IPS-20b (cell line): ENCODE results near the gene SCP2D1.

Experiments
- H3K27ac ChIP-seq: one replicate; pipeline ENCODE4 v1.5.1; 2013; ENCODE audit warnings: low read length
- H3K27me3 ChIP-seq: 2 replicates; pipeline ENCODE4 v1.6.1; 2013; ENCODE audit warnings: mild to moderate bottlenecking, low read length, inconsistent platforms; ENCODE audit not compliant: insufficient read depth
- H3K36me3 ChIP-seq: 2 replicates; pipeline ENCODE4 v1.6.1; 2013; ENCODE audit warnings: low read depth, mild to moderate bottlenecking, inconsistent platforms, low read length, moderate library complexity; ENCODE audit not compliant: insufficient read depth
- H3K4me1 ChIP-seq: 2 replicates; pipeline ENCODE4 v1.6.1; 2013; ENCODE audit warnings: mild to moderate bottlenecking, control low read depth, inconsistent platforms, low read length, moderate library complexity; ENCODE audit not compliant: insufficient read depth
- H3K4me3 ChIP-seq: 2 replicates; pipeline ENCODE4 v1.5.1; 2013; ENCODE audit warnings: mild to moderate bottlenecking, low read length, inconsistent platforms
- H3K9ac ChIP-seq: 2 replicates; pipeline ENCODE4 v1.6.1; 2013; ENCODE audit warnings: low read depth, mild to moderate bottlenecking, inconsistent platforms, low read length, moderate library complexity
- H3K9me3 ChIP-seq: 2 replicates; pipeline ENCODE4 v1.6.1; 2013; ENCODE audit warnings: mild to moderate bottlenecking, low read depth, low read length, inconsistent platforms; ENCODE audit not compliant: insufficient read depth

Gene SCP2D1

DNA sequence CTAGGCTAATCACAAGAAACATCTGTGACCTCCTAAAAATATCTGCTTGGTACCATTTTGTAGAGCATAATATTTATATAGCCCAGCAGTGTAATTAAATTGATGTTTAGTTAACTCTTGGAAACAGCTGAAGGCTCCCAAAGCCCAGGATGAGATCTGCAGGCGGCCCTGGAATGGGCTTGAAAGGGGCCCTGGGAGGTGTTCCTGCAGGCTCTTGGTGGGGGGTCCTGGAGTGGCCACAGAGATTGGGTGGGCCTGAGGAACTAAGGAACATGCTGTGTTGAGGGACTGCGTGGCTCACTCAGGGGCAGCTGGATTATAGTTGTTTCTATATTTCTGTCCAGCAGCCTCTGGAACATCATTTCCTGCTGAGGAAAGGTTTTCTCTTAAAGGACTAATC lies 9.2 kb downstream of the SCP2D1 start:
- Histone ChIP-seq H3K9ac (no peak overlapping the region), H3K9me3 (no peaks in the 10 kb centered on the region), H3K27ac (no peak overlapping the region), H3K4me1 (no peaks in the 10 kb centered on the region), H3K4me3 (no peak overlapping the region), H3K36me3 (no peaks in the 10 kb centered on the region), H3K27me3 (no peaks in the 10 kb centered on the region)

- no peak overlapping the region for H3K27ac ChIP-seq
- H3K27me3 ChIP-seq, result peaks cover 4% of the 10 kb centered on the region; the same call in 1 of the 2 replicates
- no peak overlapping the region for H3K9ac ChIP-seq
- no peak overlapping the region for H3K4me3 ChIP-seq
- H3K36me3 ChIP-seq, result no peaks in the 10 kb centered on the region
- H3K4me1 ChIP-seq, result peaks cover 7% of the 10 kb centered on the region; the same call in 1 of the 2 replicates
- H3K9me3 ChIP-seq, result no peaks in the 10 kb centered on the region
These were observed 18.4 kb downstream of the SCP2D1 start for GRCh38 chr20:18831830-18832499.

DNA sequence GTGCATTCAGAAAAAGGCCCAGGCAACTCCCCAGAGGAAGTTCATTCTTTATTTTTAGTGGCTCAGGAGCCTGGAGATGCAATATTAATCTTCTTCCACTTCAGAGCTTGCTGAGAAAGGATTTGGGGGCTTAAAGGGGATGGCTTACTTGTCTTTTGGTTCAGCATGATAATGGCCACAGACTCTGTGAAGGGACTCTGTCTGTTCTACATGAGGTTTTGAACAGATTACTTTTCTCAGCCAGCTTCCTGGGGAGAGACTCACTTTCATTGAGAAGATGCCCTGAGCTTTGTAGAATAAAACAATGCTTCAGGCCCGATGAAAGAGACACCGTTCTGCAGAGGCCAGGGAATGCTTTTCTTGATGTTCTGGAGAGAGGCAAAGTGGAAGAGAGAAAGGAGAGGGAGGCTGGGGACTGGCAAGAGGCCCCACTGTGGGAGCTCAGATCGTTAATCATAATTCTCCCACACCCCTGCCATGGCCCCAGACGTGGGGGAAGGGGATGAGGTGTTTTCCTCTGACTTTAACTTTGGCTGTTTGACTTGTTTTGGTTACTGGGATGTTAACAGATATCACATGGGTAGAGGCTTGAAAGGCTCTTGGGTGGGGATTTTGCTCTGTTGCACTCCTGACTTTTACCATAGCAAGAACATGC lies 19.1 kb downstream of the SCP2D1 start:
- Histone ChIP-seq H3K27me3 (peaks cover 4% of the 10 kb centered on the region; the same call in 1 of the 2 replicates), H3K9ac (no peak overlapping the region), H3K4me3 (no peak overlapping the region), H3K36me3 (no peaks in the 10 kb centered on the region), H3K9me3 (no peaks in the 10 kb centered on the region), H3K27ac (no peak overlapping the region), H3K4me1 (peaks cover 7% of the 10 kb centered on the region; the same call in 1 of the 2 replicates)

DNA sequence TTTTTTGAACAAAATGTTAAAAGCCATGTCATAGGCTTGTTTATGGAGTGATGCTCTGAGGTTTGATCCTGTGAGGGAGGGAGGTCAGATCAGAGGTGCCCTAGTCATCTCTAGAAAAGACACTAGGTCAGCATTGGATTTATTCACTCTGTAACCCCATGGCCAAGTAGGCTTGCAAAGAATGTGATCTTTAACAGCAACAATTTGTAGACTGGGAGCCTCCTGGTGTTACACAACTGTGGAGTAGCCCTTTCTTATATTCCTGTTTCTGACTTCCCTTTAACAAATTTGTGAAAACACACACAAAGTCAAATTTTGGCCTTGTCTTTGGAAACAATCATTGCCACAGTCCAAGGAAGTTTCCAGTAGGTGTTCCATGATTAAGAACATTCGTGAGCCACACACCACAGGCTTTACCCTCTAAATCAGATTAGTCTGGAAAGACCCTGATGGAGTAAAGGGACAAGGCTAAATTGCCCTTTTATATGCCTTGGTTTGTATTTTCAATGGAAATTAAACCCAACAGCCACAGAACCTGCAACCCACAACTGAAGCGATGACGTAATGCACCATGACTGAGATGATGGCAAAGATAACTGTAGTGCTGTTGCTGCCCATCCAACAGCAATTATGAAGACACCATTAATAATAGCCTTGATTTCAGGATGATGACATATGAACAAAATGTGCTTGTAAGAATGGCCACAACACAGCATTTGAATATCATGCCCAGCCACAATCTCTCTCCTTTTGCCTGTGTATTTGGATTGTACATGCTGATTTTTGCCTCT lies 22.1 kb downstream of the SCP2D1 start:
- no peak overlapping the region for H3K9ac ChIP-seq
- no peak overlapping the region for H3K27ac ChIP-seq
- no peaks in the 10 kb centered on the region for H3K9me3 ChIP-seq
- peaks cover 4% of the 10 kb centered on the region; the same call in 1 of the 2 replicates for H3K27me3 ChIP-seq
- peaks cover 7% of the 10 kb centered on the region; the same call in 1 of the 2 replicates for H3K4me1 ChIP-seq
- H3K4me3 ChIP-seq, result no peak overlapping the region
- no peaks in the 10 kb centered on the region for H3K36me3 ChIP-seq

GRCh38 chr20:18837718-18838117 lies 24.1 kb downstream of the SCP2D1 start:
- Histone ChIP-seq H3K27me3 (peaks cover 4% of the 10 kb centered on the region; the same call in 1 of the 2 replicates), H3K9me3 (no peaks in the 10 kb centered on the region), H3K9ac (no peak overlapping the region), H3K36me3 (no peaks in the 10 kb centered on the region), H3K4me1 (peaks cover 2% of the 10 kb centered on the region; the same call in 1 of the 2 replicates), H3K4me3 (no peak overlapping the region), H3K27ac (no peak overlapping the region)

DNA sequence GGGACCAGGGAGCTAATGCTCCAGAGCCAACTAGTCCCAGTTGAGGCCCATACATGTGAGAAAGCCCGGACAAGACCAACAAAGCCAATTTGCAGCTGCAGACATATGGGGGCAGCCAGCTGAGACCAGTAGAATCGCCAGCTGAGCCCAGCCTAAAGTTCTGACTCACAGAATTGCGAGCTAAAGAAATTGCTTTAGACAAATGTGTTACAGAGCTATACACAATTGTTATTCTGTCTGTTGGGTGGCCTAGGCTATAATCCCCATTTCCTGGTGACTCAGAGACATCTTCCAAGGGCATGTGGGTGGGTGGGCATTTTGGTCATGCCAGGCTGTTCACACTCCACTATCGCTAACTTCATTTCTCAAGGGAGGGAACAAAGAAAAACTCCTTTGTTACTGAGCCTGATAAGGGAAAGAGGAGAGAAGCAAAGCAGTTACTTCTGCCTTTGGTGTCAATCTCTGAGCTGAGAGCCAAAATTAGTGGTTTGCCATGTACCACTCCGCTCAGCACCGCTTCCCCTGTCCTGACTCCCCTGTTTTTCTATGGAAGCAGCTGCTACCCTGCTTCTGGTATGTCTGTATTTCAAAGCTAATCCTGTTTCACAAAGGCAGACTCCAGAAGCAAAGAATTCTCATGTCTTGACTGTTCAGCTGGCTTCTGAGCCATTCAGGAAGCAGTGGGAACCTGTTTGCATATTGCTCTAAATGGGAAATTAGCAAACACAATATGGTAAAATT lies 26.1 kb downstream of the SCP2D1 start:
- H3K36me3 ChIP-seq, result no peaks in the 10 kb centered on the region
- H3K9me3 ChIP-seq, result no peaks in the 10 kb centered on the region
- no peak overlapping the region for H3K9ac ChIP-seq
- no peak overlapping the region for H3K27ac ChIP-seq
- no peak overlapping the region for H3K4me3 ChIP-seq
- no peaks in the 10 kb centered on the region for H3K4me1 ChIP-seq
- peaks cover 4% of the 10 kb centered on the region; the same call in 1 of the 2 replicates for H3K27me3 ChIP-seq

DNA sequence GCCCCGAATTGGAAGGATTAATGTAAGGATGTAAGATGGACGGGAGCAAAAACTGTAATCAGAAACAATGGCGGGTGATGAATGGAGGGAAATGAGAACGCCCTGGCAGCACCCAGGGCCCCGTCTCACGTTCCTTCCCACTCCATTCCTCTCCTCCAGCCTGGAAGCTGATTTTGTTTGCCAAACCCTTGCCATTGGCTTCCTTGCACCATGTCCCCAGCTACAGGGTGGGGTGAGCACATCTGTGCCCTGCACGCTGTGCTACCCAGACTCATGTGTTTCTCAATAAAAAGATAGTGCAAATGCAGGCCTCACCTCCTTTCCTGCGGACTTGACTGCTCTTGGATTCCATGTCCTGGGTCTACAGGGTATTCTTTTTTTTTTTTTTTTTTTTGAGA lies 26.7 kb downstream of the SCP2D1 start:
- H3K27me3 ChIP-seq, result peaks cover 4% of the 10 kb centered on the region; the same call in 1 of the 2 replicates
- no peaks in the 10 kb centered on the region for H3K4me1 ChIP-seq
- no peak overlapping the region for H3K27ac ChIP-seq
- no peak overlapping the region for H3K9ac ChIP-seq
- no peaks in the 10 kb centered on the region for H3K9me3 ChIP-seq
- no peak overlapping the region for H3K4me3 ChIP-seq
- H3K36me3 ChIP-seq, result no peaks in the 10 kb centered on the region

GRCh38 chr20:18845017-18845416 lies 31.4 kb downstream of the SCP2D1 start:
- Histone ChIP-seq H3K4me1 (no peaks in the 10 kb centered on the region), H3K27me3 (0 out of 2 replicates have a peak, but pooled peaks cover 4% of the 10 kb centered on the region), H3K27ac (no peak overlapping the region), H3K4me3 (no peak overlapping the region), H3K9ac (no peak overlapping the region), H3K36me3 (no peaks in the 10 kb centered on the region), H3K9me3 (no peaks in the 10 kb centered on the region)

DNA sequence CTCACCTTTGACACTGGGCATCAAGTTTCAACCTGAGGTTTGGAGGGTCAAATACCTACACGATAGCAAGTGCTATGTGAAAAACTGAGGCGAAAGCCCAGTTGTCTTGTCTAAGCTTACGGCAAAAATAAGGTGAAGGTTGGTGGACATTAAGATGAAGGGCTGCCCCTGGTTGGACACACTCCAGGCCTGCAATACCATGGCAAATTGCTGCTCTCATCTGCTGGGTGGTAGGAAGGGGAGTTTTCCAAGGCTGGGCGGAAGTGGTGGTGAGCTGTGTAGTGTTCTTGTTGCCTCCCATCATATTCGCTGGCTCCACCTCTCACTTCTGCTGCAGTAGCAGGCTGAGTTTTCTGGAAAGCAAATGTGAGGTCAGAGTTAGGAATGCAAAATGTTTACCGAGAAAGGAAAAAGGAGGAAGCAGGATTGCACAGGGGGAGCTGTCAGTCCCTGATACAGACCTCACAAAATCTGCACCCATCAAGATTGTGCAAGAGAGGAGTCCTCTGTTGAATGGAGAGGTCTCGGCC lies 33.7 kb downstream of the SCP2D1 start:
- no peak overlapping the region for H3K27ac ChIP-seq
- no peak overlapping the region for H3K4me3 ChIP-seq

GRCh38 chr20:18849131-18849530 lies 35.5 kb downstream of the SCP2D1 start:
- Histone ChIP-seq H3K4me1 (peaks cover 6% of the 10 kb centered on the region; the same call in 1 of the 2 replicates), H3K4me3 (no peak overlapping the region), H3K9ac (no peak overlapping the region), H3K27me3 (peaks cover 5% of the 10 kb centered on the region; the same call in 1 of the 2 replicates), H3K36me3 (no peaks in the 10 kb centered on the region), H3K27ac (no peak overlapping the region), H3K9me3 (no peaks in the 10 kb centered on the region)

More for the DNA sequence above, 33.7 kb downstream of the SCP2D1 start:
- Histone ChIP-seq H3K27me3 (0 out of 2 replicates have a peak, but pooled peaks cover 4% of the 10 kb centered on the region), H3K9ac (no peak overlapping the region), H3K9me3 (no peaks in the 10 kb centered on the region), H3K4me1 (peaks cover 6% of the 10 kb centered on the region; the same call in 1 of the 2 replicates), H3K36me3 (no peaks in the 10 kb centered on the region)

- Histone ChIP-seq H3K4me3 (no peak overlapping the region), H3K27me3 (peaks cover 30% of the 10 kb centered on the region), H3K9me3 (no peaks in the 10 kb centered on the region; the same call in 1 of the 2 replicates), H3K4me1 (peaks cover 6% of the 10 kb centered on the region; the same call in 1 of the 2 replicates), H3K36me3 (no peaks in the 10 kb centered on the region), H3K27ac (no peak overlapping the region), H3K9ac (no peak overlapping the region)
These were observed 38.0 kb downstream of the SCP2D1 start for GRCh38 chr20:18851629-18852028.
